Progenitor cell of endocrine pancreas (in vitro differentiated cells): ENCODE measurements around the gene LANCL2. TPM values are rescaled to one million over a fixed set of nuclear protein-coding genes. Genes with fewer than 3 reads are reported as not detected.
"Not testable (repeated sequence)": the region's sequence is repeated elsewhere in the genome, so short reads cannot be mapped to it uniquely, and the experiment has no call there.

Source experiments
- DNase-seq: peaks from one replicate; pipeline ENCODE4 v3.0.0; 2021; ENCODE audit warnings: low spot score; ENCODE audit not compliant: unreplicated experiment
- H3K27ac Mint-ChIP-seq: 2 replicates; pipeline ENCODE4 v1.8.0; 2021; ENCODE audit warnings: mild to moderate bottlenecking, moderate library complexity, mixed read lengths
- H3K27me3 Mint-ChIP-seq: 2 replicates; pipeline ENCODE4 v1.8.0; 2021; ENCODE audit warnings: mixed read lengths
- H3K36me3 Mint-ChIP-seq: 2 replicates; pipeline ENCODE4 v1.8.0; 2022; ENCODE audit warnings: mixed read lengths; ENCODE audit not compliant: insufficient read depth
- H3K4me1 Mint-ChIP-seq: 2 replicates; pipeline ENCODE4 v1.8.0; 2021; ENCODE audit warnings: low read depth, mixed read lengths
- H3K4me3 Mint-ChIP-seq: 2 replicates; pipeline ENCODE4 v1.8.0; 2021; ENCODE audit warnings: low read depth, mild to moderate bottlenecking, moderate library complexity, mixed read lengths
- H3K9me3 Mint-ChIP-seq: 2 replicates; pipeline ENCODE4 v1.8.0; 2021; ENCODE audit warnings: low read depth, mixed read lengths
- CTCF ChIP-seq: fragments of 200-600 bp; sonication (generic); IDR thresholded peaks from one replicate; pipeline ENCODE4 v1.5.0; 2021; ENCODE audit warnings: antibody characterized with exemption, mild to moderate bottlenecking; ENCODE audit not compliant: unreplicated experiment
- total RNA-seq: library from RNA; stranded (reverse); gene quantifications from 2 replicates; pipeline ENCODE4 v1.2.1, GENCODE V29; 2021

Gene LANCL2
- total RNA-seq, 1 donor from 2014 or later, result 21.0 TPM

GRCh38 chr7:55415173-55415778 lies 50.1 kb downstream of the LANCL2 start:
- no peak overlapping the region for H3K4me3 Mint-ChIP-seq

GRCh38 chr7:55417456-55417855 lies 52.3 kb downstream of the LANCL2 start:
- not testable (repeated sequence) for DNase-seq, H3K4me1 Mint-ChIP-seq, H3K27ac Mint-ChIP-seq, H3K9me3 Mint-ChIP-seq, H3K36me3 Mint-ChIP-seq, H3K4me3 Mint-ChIP-seq, H3K27me3 Mint-ChIP-seq

More at GRCh38 chr7:55415173-55415778, 50.1 kb downstream of the LANCL2 start:
- no peaks in the 10 kb centered on the region for H3K27me3 Mint-ChIP-seq
- H3K27ac Mint-ChIP-seq, result no peak overlapping the region
- H3K4me1 Mint-ChIP-seq, result peaks cover 1% of the 10 kb centered on the region
- DNase-seq, result peak; percentile 77
- H3K9me3 Mint-ChIP-seq, result no peaks in the 10 kb centered on the region
- H3K36me3 Mint-ChIP-seq, result peaks cover 4% of the 10 kb centered on the region
- TF ChIP-seq CTCF, result peak; percentile 90

- DNase-seq, result no peak
- H3K9me3 Mint-ChIP-seq, result no peaks in the 10 kb centered on the region
- no peaks in the 10 kb centered on the region for H3K27me3 Mint-ChIP-seq
- peaks cover under 1% of the 10 kb centered on the region for H3K36me3 Mint-ChIP-seq
- H3K27ac Mint-ChIP-seq, result no peak overlapping the region
- TF ChIP-seq CTCF, result no peak
- no peak overlapping the region for H3K4me3 Mint-ChIP-seq
- H3K4me1 Mint-ChIP-seq, result peaks cover 8% of the 10 kb centered on the region
Measured at GRCh38 chr7:55420530-55420929, 55.4 kb downstream of the LANCL2 start.

GRCh38 chr7:55423277-55423711 lies 58.2 kb downstream of the LANCL2 start:
- peaks cover 7% of the 10 kb centered on the region for H3K36me3 Mint-ChIP-seq
- TF ChIP-seq CTCF, result peak; percentile 19
- H3K4me1 Mint-ChIP-seq, result peaks cover 11% of the 10 kb centered on the region
- no peak overlapping the region for H3K4me3 Mint-ChIP-seq
- H3K27me3 Mint-ChIP-seq, result no peaks in the 10 kb centered on the region
- H3K9me3 Mint-ChIP-seq, result no peaks in the 10 kb centered on the region
- H3K27ac Mint-ChIP-seq, result no peak overlapping the region
- DNase-seq, result no peak

- no peaks in the 10 kb centered on the region for H3K27me3 Mint-ChIP-seq
- no peak for TF ChIP-seq CTCF
- no peaks in the 10 kb centered on the region for H3K9me3 Mint-ChIP-seq
- DNase-seq, result no peak
- peaks cover 11% of the 10 kb centered on the region for H3K4me1 Mint-ChIP-seq
- peak overlapping the region; percentile 23 for H3K27ac Mint-ChIP-seq
- H3K4me3 Mint-ChIP-seq, result no peak overlapping the region
- H3K36me3 Mint-ChIP-seq, result peaks cover 7% of the 10 kb centered on the region
Measured at GRCh38 chr7:55423891-55424290, 58.8 kb downstream of the LANCL2 start.

- Mint-ChIP-seq H3K4me1 (peaks cover 10% of the 10 kb centered on the region), H3K27ac (no peak overlapping the region), H3K4me3 (no peak overlapping the region), H3K36me3 (peaks cover 7% of the 10 kb centered on the region), H3K9me3 (no peaks in the 10 kb centered on the region), H3K27me3 (no peaks in the 10 kb centered on the region)
- DNase-seq, result no peak
- no peak for TF ChIP-seq CTCF
Measured at GRCh38 chr7:55425141-55425752, 60.1 kb downstream of the LANCL2 start.
